ENCODE results near the gene SELENOO. TPM values are rescaled to one million over a fixed set of nuclear protein-coding genes. Genes with fewer than 3 reads are reported as not detected.

SELENOO gene
- total and polyA plus RNA-seq, 2 experiments from 2014 or later: 29.8 to 54.5 TPM

DNA sequence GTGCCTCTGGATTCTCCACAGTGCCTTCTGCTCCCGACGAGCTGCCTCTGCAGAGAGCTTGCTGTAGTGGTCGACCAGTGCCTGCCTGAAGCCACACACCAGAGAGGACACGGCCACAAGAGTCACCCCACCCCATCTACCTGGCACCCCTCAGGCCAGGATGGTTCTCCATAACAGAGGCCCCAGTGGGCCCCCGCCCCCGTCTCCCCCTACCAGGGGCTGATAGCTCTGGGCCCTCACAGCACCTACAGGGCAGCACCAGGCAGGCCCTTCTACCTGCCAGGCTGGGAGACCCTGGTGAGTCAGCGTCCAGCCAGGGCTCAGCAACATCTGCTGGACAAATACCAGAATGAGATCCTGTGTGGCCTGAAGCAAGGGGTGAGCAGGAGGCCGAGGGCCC is 21.7 kb downstream of the SELENOO start:
- TF ChIP-seq, protein P1, sequence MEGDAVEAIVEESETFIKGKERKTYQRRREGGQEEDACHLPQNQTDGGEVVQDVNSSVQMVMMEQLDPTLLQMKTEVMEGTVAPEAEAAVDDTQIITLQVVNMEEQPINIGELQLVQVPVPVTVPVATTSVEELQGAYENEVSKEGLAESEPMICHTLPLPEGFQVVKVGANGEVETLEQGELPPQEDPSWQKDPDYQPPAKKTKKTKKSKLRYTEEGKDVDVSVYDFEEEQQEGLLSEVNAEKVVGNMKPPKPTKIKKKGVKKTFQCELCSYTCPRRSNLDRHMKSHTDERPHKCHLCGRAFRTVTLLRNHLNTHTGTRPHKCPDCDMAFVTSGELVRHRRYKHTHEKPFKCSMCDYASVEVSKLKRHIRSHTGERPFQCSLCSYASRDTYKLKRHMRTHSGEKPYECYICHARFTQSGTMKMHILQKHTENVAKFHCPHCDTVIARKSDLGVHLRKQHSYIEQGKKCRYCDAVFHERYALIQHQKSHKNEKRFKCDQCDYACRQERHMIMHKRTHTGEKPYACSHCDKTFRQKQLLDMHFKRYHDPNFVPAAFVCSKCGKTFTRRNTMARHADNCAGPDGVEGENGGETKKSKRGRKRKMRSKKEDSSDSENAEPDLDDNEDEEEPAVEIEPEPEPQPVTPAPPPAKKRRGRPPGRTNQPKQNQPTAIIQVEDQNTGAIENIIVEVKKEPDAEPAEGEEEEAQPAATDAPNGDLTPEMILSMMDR (IDR thresholded peaks at IDR 0.05; ENCODE audit: low read depth, low read length): no peak
- DNase-seq (ENCODE audit: low read depth in 1 of 2, low spot score in 1 of 2): no peak
- peaks cover 21% of the 10 kb centered on the region for H3K36me3 ChIP-seq
- no peak overlapping the region for H3K4me3 ChIP-seq
- no peaks in the 10 kb centered on the region for H3K27me3 ChIP-seq
- H3K4me1 ChIP-seq (ENCODE audit: low read depth): no peaks in the 10 kb centered on the region
- H3K9me3 ChIP-seq (ENCODE audit: low read depth): no peaks in the 10 kb centered on the region
- H3K27ac ChIP-seq: no peak overlapping the region

DNA sequence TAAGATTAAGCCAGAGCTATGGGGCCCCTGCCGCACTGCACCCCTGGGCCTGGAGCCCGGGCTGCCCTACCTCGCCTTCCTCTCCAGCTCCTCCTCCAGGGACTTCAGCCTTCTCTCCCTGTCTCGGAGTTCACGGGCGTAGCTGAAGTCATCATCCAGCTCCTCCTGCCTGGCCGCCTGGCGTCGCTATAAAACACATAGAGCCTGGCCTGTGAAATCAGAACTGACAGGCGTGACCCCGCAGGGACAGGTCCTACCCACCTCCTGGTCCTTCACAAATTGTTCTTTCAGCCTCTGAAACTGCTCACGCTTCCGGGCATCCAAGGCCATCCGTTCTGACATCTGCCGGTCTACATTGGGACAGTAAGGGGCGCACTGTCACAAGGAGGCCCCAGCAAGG is 23.3 kb downstream of the SELENOO start:
- Histone ChIP-seq H3K36me3 (peaks cover 13% of the 10 kb centered on the region), H3K4me1 (ENCODE audit: low read depth) (no peaks in the 10 kb centered on the region), H3K27me3 (no peaks in the 10 kb centered on the region), H3K9me3 (ENCODE audit: low read depth) (no peaks in the 10 kb centered on the region), H3K4me3 (no peak overlapping the region), H3K27ac (no peak overlapping the region)
- DNase-seq (ENCODE audit: low read depth in 1 of 2, low spot score in 1 of 2): no peak
- TF ChIP-seq, protein P1 (IDR thresholded peaks at IDR 0.05; ENCODE audit: low read depth, low read length): no peak

DNA sequence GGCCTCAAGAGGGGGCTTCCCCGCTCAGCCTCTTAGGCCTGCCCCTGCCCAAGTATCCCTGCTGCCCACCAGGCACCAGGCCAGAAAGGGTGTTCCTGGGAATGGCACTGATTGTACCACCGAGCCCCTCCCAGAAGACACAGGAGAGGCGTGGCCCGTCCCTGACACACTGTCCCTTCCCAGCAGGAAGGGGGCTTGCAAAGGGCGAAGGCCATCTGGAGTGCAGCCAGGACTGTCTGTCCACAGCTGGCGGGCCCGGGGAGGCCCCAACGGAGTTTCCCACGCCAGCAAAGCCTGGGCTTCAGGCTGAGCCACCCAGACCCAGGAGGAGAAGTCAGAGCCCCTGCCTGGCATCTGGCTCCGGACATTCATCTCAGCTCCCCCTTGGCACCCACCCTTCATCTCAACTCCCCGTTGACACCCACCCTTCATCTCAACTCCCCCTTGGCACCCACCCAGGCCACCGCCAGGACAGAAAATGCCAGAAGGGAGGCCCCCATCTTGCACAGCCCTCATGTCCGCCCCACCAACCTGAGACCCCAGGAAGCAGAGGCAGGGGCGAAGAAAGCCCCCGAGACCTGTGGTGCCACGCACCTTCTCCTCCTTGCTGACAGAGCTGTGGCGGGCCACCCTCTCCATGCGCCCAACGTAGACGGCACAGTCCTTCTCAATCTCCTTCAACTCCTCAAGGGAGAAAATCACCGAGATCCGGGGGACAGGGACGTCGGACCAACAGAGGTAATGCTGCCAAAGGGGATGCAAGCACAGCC is 24.6 kb downstream of the SELENOO start:
- Histone ChIP-seq H3K27ac (no peak overlapping the region), H3K36me3 (peaks cover 13% of the 10 kb centered on the region), H3K4me3 (no peak overlapping the region), H3K9me3 (ENCODE audit: low read depth) (no peaks in the 10 kb centered on the region), H3K4me1 (ENCODE audit: low read depth) (no peaks in the 10 kb centered on the region), H3K27me3 (no peaks in the 10 kb centered on the region)
- no peak for DNase-seq (ENCODE audit: low read depth in 1 of 2, low spot score in 1 of 2)
- TF ChIP-seq, protein P1 (IDR thresholded peaks at IDR 0.05; ENCODE audit: low read depth, low read length): no peak

DNA sequence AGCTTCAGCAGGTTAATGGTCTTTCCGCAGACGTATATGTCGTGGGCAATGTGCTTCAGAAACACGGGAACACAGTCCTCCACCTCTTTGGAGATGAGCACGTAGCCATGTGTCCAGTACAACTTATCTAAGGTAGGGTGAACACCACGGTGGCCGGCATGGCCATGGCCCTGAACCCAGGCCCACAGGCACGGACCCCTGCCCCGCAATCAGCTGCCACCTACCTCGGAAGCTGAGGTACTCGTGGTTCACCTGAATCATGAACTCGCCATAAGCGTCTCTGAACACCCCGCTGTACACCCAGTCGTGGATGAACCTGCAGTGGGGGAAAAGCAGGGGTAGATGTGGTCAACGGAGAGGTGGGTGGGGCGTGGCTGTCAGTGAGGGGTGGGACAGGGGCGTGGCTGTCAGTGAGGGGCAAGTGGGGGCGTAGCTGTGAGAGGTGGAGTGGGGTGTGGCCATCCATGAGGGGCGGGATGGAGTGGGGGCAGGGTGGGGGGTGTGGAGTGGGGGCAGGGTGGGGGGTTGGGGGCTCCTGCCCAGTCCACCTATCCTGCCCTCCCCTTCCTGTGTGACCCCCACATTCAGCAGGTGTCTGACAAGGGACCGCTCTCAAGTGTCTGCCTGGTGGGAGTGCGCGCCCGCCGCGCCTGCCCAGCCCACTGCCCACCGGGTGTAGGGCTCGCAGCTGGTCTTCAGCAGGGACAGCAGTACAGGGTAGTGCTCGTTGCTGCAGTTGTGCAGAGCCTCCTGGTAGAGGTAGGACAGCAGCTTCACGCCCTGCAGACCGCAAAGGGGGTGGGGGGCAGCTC is 25.5 kb downstream of the SELENOO start:
- TF ChIP-seq, protein P1 (IDR thresholded peaks at IDR 0.05; ENCODE audit: low read depth, low read length): no peak
- no peaks in the 10 kb centered on the region for H3K27me3 ChIP-seq
- no peaks in the 10 kb centered on the region for H3K9me3 ChIP-seq (ENCODE audit: low read depth)
- peaks cover 11% of the 10 kb centered on the region for H3K36me3 ChIP-seq
- no peaks in the 10 kb centered on the region for H3K4me1 ChIP-seq (ENCODE audit: low read depth)
- H3K27ac ChIP-seq: no peak overlapping the region
- no peak for DNase-seq (ENCODE audit: low read depth in 1 of 2, low spot score in 1 of 2)
- H3K4me3 ChIP-seq: no peak overlapping the region

DNA sequence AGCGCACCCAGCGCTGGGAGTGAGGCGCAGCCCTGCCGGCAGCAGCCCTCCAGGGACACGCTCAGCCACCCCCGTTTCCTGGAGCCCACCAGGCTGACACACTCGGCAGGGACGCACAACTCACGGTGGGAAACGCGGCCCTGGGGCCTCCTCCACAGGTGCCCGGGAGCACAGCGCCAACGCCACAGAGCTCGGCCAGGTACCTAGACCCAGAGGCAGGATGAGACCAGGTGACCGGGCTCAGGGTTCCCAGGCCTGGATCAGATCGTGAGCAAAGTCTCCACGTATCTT is 26.0 kb downstream of the SELENOO start:
- Histone ChIP-seq H3K4me1 (ENCODE audit: low read depth) (no peaks in the 10 kb centered on the region), H3K36me3 (peaks cover 6% of the 10 kb centered on the region), H3K27ac (no peak overlapping the region), H3K27me3 (no peaks in the 10 kb centered on the region), H3K4me3 (no peak overlapping the region), H3K9me3 (ENCODE audit: low read depth) (no peaks in the 10 kb centered on the region)
- TF ChIP-seq, protein P1 (IDR thresholded peaks at IDR 0.05; ENCODE audit: low read depth, low read length): no peak
- no peak for DNase-seq (ENCODE audit: low read depth in 1 of 2, low spot score in 1 of 2)
